Measurements from ENCODE around the gene CHID1.
A peak's percentile ranks its signal among the peaks of the same experiment; 100 is the strongest.

Gene CHID1

DNA sequence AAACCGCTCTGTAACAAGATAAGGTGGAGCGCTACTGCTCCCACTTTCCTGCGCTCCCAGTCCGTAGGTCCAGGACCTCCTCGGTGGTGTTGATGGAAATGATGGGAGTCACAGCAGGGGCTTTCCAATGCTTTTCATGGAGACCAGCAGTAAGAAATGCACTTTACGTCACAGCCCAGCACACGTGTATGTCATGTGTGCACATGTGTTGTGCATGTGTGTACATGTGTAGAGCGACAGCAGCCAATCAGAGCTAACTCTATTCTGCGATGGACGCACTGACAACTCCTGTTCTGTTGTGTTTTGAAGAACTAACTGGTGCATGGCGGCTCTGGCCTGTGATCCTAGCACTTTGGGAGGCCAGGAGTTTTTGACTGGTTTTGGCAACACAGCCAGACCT is 1.2 kb downstream of the CHID1 start:
- TF ChIP-seq, protein P1, sequence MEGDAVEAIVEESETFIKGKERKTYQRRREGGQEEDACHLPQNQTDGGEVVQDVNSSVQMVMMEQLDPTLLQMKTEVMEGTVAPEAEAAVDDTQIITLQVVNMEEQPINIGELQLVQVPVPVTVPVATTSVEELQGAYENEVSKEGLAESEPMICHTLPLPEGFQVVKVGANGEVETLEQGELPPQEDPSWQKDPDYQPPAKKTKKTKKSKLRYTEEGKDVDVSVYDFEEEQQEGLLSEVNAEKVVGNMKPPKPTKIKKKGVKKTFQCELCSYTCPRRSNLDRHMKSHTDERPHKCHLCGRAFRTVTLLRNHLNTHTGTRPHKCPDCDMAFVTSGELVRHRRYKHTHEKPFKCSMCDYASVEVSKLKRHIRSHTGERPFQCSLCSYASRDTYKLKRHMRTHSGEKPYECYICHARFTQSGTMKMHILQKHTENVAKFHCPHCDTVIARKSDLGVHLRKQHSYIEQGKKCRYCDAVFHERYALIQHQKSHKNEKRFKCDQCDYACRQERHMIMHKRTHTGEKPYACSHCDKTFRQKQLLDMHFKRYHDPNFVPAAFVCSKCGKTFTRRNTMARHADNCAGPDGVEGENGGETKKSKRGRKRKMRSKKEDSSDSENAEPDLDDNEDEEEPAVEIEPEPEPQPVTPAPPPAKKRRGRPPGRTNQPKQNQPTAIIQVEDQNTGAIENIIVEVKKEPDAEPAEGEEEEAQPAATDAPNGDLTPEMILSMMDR (conservative IDR thresholded peaks at IDR 0.05) = no peak
- peak overlapping the region; percentile 91 for H3K27ac ChIP-seq

DNA sequence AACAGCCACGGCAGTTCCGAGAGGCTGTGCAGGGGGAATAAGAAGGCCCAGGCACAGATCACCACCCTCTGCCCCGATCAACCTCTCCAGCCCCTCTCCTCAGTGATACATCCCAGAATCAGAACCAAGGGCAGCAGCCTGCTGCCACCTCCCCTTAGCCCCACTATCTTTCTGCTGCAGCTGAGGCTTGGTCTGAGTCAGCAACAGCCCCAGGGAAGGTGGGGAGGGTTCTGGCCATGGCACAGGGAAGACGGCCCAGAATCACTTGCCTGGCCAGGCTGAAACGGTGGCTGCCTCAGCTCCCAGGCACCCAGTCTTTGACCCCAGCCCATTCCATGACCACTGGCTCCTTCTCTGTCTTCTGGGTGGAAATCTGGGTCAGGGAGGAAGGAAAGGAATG is 2.3 kb downstream of the CHID1 start:
- H3K27ac ChIP-seq = no peak overlapping the region
- TF ChIP-seq, protein P1 (conservative IDR thresholded peaks at IDR 0.05) = no peak

DNA sequence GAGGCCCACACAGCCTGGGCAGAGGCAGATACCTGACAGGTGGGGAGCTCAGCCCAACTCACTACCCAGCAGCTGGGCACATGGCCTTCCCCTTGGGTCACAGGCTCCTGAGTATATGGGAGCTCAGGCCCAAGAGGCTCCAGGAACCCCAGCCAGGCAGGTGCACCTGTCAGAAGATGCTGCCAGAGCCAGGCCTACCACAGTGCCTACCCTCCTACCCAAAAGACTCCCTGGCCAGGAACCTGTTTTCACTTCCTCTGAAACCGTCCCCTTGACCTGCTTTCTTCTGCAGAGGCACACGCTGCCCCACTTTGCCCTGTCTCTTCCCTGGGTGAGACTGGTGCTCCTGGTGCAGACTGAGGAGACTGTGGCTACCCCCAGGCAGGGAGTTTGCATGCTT is 2.9 kb downstream of the CHID1 start:
- H3K27ac ChIP-seq = no peak overlapping the region

DNA sequence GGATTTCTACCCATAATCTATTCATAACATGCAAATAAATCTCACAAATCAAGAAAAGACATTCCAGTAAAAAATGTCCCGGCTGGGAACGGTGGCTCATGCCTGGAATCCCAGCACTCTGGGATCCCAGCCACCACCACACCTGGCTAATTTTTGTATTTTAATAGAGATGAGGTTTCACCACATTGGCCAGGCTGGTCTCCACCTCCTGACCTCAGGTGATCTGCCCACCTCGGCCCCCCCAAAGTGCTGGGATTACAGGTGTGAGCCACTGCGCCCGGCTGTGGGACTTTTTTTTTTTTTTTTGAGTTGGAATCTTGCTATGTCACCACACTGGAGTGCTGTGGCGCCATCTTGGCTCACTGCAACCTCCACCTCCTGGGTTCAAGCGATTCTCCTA is 4.7 kb downstream of the CHID1 start:
- TF ChIP-seq, protein P1 (conservative IDR thresholded peaks at IDR 0.05) = no peak
- no peak overlapping the region for H3K27ac ChIP-seq

More for the DNA sequence above, 2.9 kb downstream of the CHID1 start:
- TF ChIP-seq, protein P1 (conservative IDR thresholded peaks at IDR 0.05) = no peak

DNA sequence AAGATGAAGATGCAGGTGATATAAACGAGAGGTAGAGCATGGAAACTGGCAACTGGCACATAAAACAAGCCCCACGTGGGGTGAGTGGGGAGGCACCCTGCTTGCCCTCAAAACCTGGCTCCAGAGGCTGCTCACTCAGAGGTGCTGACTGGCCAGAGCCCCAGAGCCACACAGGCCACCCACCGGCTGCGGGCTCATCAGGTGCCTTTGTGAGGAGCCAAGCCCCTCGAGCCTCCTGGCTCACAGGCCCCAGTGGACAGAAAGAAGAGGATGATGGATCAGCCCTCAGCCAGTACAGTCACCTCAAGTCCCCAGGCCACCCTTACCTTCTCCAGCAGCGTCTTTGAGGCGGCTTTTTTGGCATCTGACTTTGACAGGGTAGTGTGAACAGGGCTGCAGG is 6.2 kb downstream of the CHID1 start:
- H3K27ac ChIP-seq = no peak overlapping the region
- TF ChIP-seq, protein P1 (conservative IDR thresholded peaks at IDR 0.05) = no peak

DNA sequence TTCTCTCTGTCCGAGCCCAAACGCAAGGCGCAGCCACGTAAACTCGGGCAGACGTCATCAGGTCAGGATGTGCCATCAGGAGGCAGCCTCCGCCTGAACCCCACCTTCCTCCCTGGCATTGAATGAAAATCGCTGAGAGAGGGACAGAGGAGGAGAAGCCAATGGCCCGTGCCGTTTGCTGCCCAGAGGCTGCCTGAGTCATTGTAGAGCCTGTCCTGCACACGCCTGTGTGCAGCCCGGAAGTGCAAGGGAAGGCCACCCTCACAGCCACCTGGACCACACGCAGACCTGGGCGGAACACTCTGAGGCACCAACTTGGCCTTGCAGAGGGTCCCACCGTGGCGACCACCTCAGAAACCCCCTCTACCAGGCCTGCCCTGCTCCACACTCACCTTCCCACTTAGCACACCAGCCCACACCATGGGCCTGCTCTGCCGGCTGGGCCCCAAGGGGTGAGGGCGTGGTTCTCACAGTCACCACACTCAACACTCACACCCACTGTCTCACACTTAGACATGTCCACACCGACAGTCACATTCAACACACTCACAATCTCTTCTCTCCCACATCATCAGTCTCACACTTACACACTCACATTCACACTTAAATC is 9.1 kb downstream of the CHID1 start:
- TF ChIP-seq, protein P1 (conservative IDR thresholded peaks at IDR 0.05) = no peak
- no peak overlapping the region for H3K27ac ChIP-seq

DNA sequence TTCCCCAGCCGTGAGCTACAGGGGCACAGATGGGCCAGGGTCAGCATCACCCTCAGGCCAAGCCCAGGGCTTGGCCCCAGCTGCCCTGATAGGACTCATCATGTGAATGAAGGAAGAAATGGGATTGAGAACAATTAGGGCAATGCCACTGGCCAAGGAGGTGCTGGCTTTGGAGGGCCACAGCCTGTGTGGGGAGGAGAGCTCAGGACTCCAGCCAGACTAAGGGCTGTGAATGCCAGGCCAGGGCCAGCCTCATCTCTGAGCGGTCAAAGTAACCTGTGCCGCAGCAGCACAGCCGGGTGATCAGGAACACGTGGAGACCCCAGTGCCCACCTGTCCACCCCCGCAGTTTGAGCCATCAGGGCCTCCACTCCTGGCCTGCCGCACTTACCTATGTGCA is 10.1 kb downstream of the CHID1 start:
- TF ChIP-seq, protein P1 (conservative IDR thresholded peaks at IDR 0.05) = no peak
- no peak overlapping the region for H3K27ac ChIP-seq

Measured in VCaP (cell line).